IMR-90 (cell line): Measurements from ENCODE around the gene MT1E. TPM values are rescaled to one million over a fixed set of nuclear protein-coding genes. Genes with fewer than 3 reads are reported as not detected.

Source experiments
- ATAC-seq: fragments of 200-7000 bp; cut with Tn5 transposase; 2 replicates; pipeline ENCODE4 v1.9.1; 2020; ENCODE audit warnings: low read depth, mild to moderate bottlenecking, moderate library complexity
- BruUV-seq: library from RNA; stranded (reverse); fragments of 400-500 nt; replicated peaks from 2 replicates; lab custom pipeline; 2021; lab: Mats Ljungman, UMichigan
- CTCF ChIA-PET: fragments of 300-600 bp; formaldehyde crosslinking; extraction: SDS; loops from one replicate; lab custom pipeline; 2021; ENCODE audit warnings: antibody characterized with exemption; lab: Yijun Ruan, JAX
- POLR2A ChIA-PET: fragments of 300-600 bp; sonication (Branson Sonifier 250); formaldehyde crosslinking; loops from one replicate; lab custom pipeline; 2022; ENCODE audit warnings: antibody characterized with exemption; ENCODE audit not compliant: unreplicated experiment; lab: Charles Lee
- DNase-seq: peaks from one replicate; pipeline ENCODE4 v3.0.0; 2013
- H2AFZ ChIP-seq: replicated peaks from 2 replicates; pipeline ENCODE3; 2013; ENCODE audit warnings: low read length, mild to moderate bottlenecking; ENCODE audit not compliant: poor library complexity
- H2AK5ac ChIP-seq: 2 replicates; pipeline ENCODE4 v1.6.1; 2013; ENCODE audit warnings: low read depth, low read length, inconsistent platforms
- H2AK9ac ChIP-seq: replicated peaks from 2 replicates; pipeline ENCODE3; 2013; ENCODE audit warnings: mild to moderate bottlenecking, low read depth, low read length, moderate library complexity; ENCODE audit not compliant: poor library complexity
- H2BK120ac ChIP-seq: 2 replicates; pipeline ENCODE4 v1.6.1; 2013; ENCODE audit warnings: low read depth, low read length, inconsistent platforms
- H2BK15ac ChIP-seq: 3 replicates; pipeline ENCODE4 v1.6.1; 2013; ENCODE audit warnings: low read depth, low read length, inconsistent platforms
- H2BK20ac ChIP-seq: 2 replicates; pipeline ENCODE4 v1.6.1; 2013; ENCODE audit warnings: low read depth, mild to moderate bottlenecking, inconsistent platforms, low read length, moderate library complexity
- H2BK5ac ChIP-seq: 2 replicates; pipeline ENCODE4 v1.6.1; 2013; ENCODE audit warnings: mild to moderate bottlenecking, low read depth, low read length, inconsistent platforms; ENCODE audit not compliant: poor library complexity, severe bottlenecking
- H3K14ac ChIP-seq: replicated peaks from 2 replicates; pipeline ENCODE4 v1.6.1; 2013; ENCODE audit warnings: low read depth, low read length, inconsistent platforms
- H3K18ac ChIP-seq: 2 replicates; pipeline ENCODE4 v1.6.1; 2013; ENCODE audit warnings: low read depth, low read length, control low read depth
- H3K23ac ChIP-seq: 2 replicates; pipeline ENCODE4 v1.6.1; 2013; ENCODE audit warnings: low read depth, low read length, inconsistent platforms
- H3K27ac ChIP-seq: 2 replicates; pipeline ENCODE4 v1.5.1; 2013; ENCODE audit warnings: mild to moderate bottlenecking, control low read depth, low read length; ENCODE audit not compliant: insufficient read depth
- H3K27me3 ChIP-seq: 2 replicates; pipeline ENCODE4 v1.6.1; 2013; ENCODE audit warnings: low read length; ENCODE audit not compliant: control insufficient read depth, insufficient read depth
- H3K36me3 ChIP-seq: 2 replicates; pipeline ENCODE4 v1.6.1; 2013; ENCODE audit warnings: low read length, mixed read lengths; ENCODE audit not compliant: control insufficient read depth, insufficient read depth
- H3K4ac ChIP-seq: 2 replicates; pipeline ENCODE4 v1.6.1; 2013; ENCODE audit warnings: low read depth, low read length, inconsistent platforms
- H3K4me1 ChIP-seq: 2 replicates; pipeline ENCODE4 v1.6.1; 2013; ENCODE audit warnings: low read length, mixed read lengths; ENCODE audit not compliant: control insufficient read depth, insufficient read depth
- H3K4me2 ChIP-seq: 2 replicates; pipeline ENCODE4 v1.6.1; 2013; ENCODE audit warnings: low read depth, mild to moderate bottlenecking, control low read depth, low read length, moderate library complexity
- H3K4me3 ChIP-seq: 2 replicates; pipeline ENCODE4 v1.5.1; 2013; ENCODE audit warnings: low read depth, mild to moderate bottlenecking, control low read depth, low read length, moderate library complexity; ENCODE audit not compliant: insufficient read depth
- H3K56ac ChIP-seq: 2 replicates; pipeline ENCODE4 v1.6.1; 2013; ENCODE audit warnings: low read length, inconsistent platforms; ENCODE audit not compliant: insufficient read depth; ENCODE audit errors: extremely low read depth
- H3K79me1 ChIP-seq, 2 experiments: 2 replicates each; pipeline ENCODE4 v1.6.1; 2013; ENCODE audit warnings: low read length in 2 of 2, inconsistent platforms in 1 of 2, low read depth in 1 of 2
- H3K9ac ChIP-seq: 2 replicates; pipeline ENCODE4 v1.6.1; 2013; ENCODE audit warnings: low read depth, low read length, control low read depth
- H3K9me1 ChIP-seq: 2 replicates; pipeline ENCODE4 v1.6.1; 2013; ENCODE audit warnings: low read length, inconsistent platforms; ENCODE audit not compliant: insufficient read depth
- H3K9me3 ChIP-seq: 2 replicates; pipeline ENCODE4 v1.6.1; 2013; ENCODE audit warnings: low read length; ENCODE audit not compliant: control insufficient read depth, insufficient read depth
- H4K20me1 ChIP-seq: 2 replicates; pipeline ENCODE4 v1.6.1; 2013; ENCODE audit warnings: low read length, inconsistent platforms; ENCODE audit not compliant: insufficient read depth
- H4K5ac ChIP-seq: 2 replicates; pipeline ENCODE4 v1.6.1; 2013; ENCODE audit warnings: mild to moderate bottlenecking, low read depth, low read length, control low read depth
- H4K8ac ChIP-seq, 2 experiments: 2 replicates each; pipeline ENCODE4 v1.6.1; 2013; ENCODE audit warnings: low read depth in 2 of 2, low read length in 2 of 2, control low read depth in 1 of 2, inconsistent platforms in 1 of 2
- H4K91ac ChIP-seq: 2 replicates; pipeline ENCODE4 v1.6.1; 2013; ENCODE audit warnings: low read depth, low read length, inconsistent platforms; ENCODE audit not compliant: insufficient read depth
- BHLHE40 ChIP-seq: fragments of 150-350 bp; IDR thresholded peaks from 2 replicates; pipeline ENCODE4 v1.6.1; 2016; ENCODE audit warnings: mild to moderate bottlenecking, low read depth, low read length
- WGBS, 2 experiments: methylation state at CpG; one replicate each; pipeline versions ENCODE4 v1.1.5 to v1.1.7; 2013; ENCODE audit warnings: missing lambda C conversion rate in 2 of 2; ENCODE audit not compliant: insufficient read length in 1 of 2; ENCODE audit errors: extremely low coverage in 2 of 2; 5-methylcytosine and 5-hydroxymethylcytosine counted together
- dilution Hi-C: fragments of 300-500 bp; cut with HindIII; formaldehyde crosslinking; loops from one replicate; pipeline ENCODE4 v1.14.3; 2018; ENCODE audit warnings: low sequenced_read_pairs; ENCODE audit not compliant: unreplicated experiment
- in situ Hi-C: fragments of 300-500 bp; cut with MboI; formaldehyde crosslinking; loops from 3 replicates; pipeline ENCODE4 v1.14.3; 2019; ENCODE audit warnings: low sequenced_read_pairs, inconsistent platforms, mixed read lengths
- intact Hi-C: fragments of 100-400 bp; cut with micrococcal nuclease; formaldehyde crosslinking; loops from 2 replicates; pipeline ENCODE4 v1.10.0; 2022
- polyA plus RNA-seq, 3 experiments: library from polyadenylated mRNA; depleted of rRNA; stranded (reverse); fragments of >200 nt; gene quantifications; 2 replicates each; pipeline ENCODE4 v1.2.3, GENCODE V29; 2012; ENCODE audit warnings: low replicate concordance in 1 of 3
- total RNA-seq: library from RNA; depleted of rRNA; stranded (reverse); fragments of >200 nt; gene quantifications from 2 replicates; pipeline ENCODE4 v1.2.3, GENCODE V29; 2012
- TF ChIP-seq, protein P1 (sequence below): conservative IDR thresholded peaks from 2 replicates; pipeline ENCODE4 v1.5.1; 2012; ENCODE audit warnings: mild to moderate bottlenecking, low read depth, low read length, improper control_type of control experiment

MT1E gene
- total and polyA plus RNA-seq, 2 of the 4 experiments (the other 2 are of a cell fraction), result 137 to 821 TPM

DNA sequence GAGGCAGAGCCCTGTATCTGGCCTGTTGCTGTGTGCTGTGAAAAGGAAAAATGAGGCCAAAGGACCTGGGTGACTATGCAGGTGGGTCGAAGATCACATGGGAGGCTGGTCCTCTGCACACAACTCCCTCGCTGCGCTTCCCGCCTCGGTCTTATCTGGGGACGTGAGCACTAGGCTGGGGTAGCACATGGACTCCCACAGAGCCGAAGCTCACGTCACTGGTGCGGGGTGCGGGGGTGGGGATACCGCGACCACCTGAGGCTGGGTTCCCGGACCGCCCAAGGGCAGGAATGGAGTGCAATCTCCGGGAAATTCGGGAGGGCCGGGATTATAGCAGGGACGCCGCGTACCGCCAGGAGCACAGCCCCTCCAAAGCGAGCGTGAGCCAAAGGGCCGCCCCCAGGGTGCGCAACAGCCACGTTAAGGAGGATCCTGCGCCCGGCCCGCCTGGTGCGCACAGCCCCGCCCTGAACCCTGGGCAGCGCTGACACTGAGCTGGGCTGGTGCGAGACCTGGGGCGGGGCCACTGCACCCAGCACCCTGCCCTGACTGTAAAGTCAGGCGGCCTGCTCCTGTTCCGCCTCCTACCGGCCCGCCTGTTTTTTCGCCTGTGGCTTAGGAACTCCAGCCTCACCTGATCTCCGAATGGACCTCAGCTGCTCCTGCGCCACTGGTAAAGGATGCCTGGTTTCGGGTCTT is 17.6 kb downstream of the MT1E start:
- H3K36me3 ChIP-seq, result no peaks in the 10 kb centered on the region
- intact Hi-C loops, result no loop called here

More for the DNA sequence above, 17.6 kb downstream of the MT1E start:
- Histone ChIP-seq H4K5ac (no peak overlapping the region), H3K79me1 (no peaks in the 10 kb centered on the region), H3K56ac (no peak overlapping the region), H4K91ac (no peak overlapping the region), H3K4me2 (peak overlapping the region; percentile 23; the same call in 1 of the 2 replicates), H2BK5ac (no peak overlapping the region), H3K4me3 (no peak overlapping the region), H3K27me3 (peaks cover 90% of the 10 kb centered on the region), H3K14ac (no peak overlapping the region), H3K23ac (no peak overlapping the region), H2BK120ac (no peak overlapping the region), H2AK9ac (no peak overlapping the region), H4K8ac (no peak overlapping the region), H3K18ac (no peak overlapping the region), H3K4ac (no peak overlapping the region), H3K9ac (no peak overlapping the region), H3K4me1 (no peaks in the 10 kb centered on the region; the same call in 1 of the 2 replicates), H2BK15ac (no peak overlapping the region), H2AFZ (peak overlapping the region; percentile 83), H2BK20ac (no peak overlapping the region), H3K9me3 (0 out of 2 replicates have a peak, but pooled peaks cover 2% of the 10 kb centered on the region), H4K20me1 (no peaks in the 10 kb centered on the region; the same call in 1 of the 2 replicates), H3K27ac (no peak overlapping the region), H3K9me1 (0 out of 2 replicates have a peak, but pooled peaks cover 3% of the 10 kb centered on the region), H2AK5ac (no peak overlapping the region)
- dilution Hi-C loops, result no loop called here
- ATAC-seq, result peak; percentile 83
- in situ Hi-C loops, result no loop called here
- no peak for DNase-seq
- no peak for TF ChIP-seq BHLHE40
- TF ChIP-seq, protein P1, sequence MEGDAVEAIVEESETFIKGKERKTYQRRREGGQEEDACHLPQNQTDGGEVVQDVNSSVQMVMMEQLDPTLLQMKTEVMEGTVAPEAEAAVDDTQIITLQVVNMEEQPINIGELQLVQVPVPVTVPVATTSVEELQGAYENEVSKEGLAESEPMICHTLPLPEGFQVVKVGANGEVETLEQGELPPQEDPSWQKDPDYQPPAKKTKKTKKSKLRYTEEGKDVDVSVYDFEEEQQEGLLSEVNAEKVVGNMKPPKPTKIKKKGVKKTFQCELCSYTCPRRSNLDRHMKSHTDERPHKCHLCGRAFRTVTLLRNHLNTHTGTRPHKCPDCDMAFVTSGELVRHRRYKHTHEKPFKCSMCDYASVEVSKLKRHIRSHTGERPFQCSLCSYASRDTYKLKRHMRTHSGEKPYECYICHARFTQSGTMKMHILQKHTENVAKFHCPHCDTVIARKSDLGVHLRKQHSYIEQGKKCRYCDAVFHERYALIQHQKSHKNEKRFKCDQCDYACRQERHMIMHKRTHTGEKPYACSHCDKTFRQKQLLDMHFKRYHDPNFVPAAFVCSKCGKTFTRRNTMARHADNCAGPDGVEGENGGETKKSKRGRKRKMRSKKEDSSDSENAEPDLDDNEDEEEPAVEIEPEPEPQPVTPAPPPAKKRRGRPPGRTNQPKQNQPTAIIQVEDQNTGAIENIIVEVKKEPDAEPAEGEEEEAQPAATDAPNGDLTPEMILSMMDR, result peak; percentile 9; the same call in 1 of the 2 replicates
- BruUV-seq, result no TSS peak
- POLR2A ChIA-PET, result no interaction called here
- CTCF ChIA-PET, result no interaction called here
- 7% methylated on average over 22 of the region's 42 CpGs; no CpG with 5 or more reads in 1 of the 2 experiments for WGBS, 2 experiments
